GM19351 (cell line): ENCODE measurements around the gene ADCY3.
"Not testable (repeated sequence)": the region's sequence is repeated elsewhere in the genome, so short reads cannot be mapped to it uniquely, and the experiment has no call there.

Source experiments
- ATAC-seq: cut with Tn5 transposase; IDR thresholded peaks from one replicate; pipeline ENCODE4 v1.9.1; 2021; ENCODE audit warnings: mild to moderate bottlenecking, moderate library complexity; ENCODE audit not compliant: unreplicated experiment

The ADCY3 gene

DNA sequence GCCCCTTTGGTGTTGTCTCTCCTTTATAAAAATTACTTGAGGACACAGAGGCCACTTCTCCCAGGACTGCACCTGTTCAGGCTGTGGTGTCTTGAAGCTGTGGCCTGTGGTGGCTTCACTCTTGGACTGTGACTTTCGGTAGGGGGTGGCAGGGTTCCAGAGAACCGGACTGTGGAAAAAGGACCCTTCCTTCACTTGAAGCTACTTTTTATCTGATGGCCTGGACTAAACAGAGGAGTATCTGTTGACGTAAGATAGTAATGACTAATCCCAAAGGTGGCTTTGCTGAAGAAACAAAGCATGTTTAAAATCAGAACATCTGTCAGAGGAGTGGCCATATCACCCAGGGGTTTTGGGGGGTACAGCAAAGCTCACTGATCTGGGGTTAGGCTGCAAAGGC, 66.0 kb downstream of the ADCY3 start:
- ATAC-seq: no peak

DNA sequence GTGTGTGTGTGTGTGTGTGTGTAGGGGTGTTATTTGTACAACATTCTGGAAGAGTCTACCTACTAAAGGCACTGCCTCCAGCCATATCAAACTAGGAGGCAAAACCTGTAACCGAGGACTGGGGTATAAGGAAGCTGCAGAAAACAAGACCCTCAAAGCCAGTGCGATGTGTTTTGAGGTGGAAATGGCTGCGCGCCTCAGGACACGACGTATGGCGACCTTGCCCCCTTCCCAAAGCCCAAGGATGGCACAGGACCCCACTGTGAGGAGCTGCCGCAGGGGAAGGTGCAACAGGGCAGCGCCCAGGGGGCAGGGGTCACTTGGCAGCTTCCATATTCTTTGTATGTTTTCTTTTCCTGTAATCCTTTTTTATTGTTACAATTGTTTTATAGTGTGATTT, 67.0 kb downstream of the ADCY3 start:
- no peak for ATAC-seq

DNA sequence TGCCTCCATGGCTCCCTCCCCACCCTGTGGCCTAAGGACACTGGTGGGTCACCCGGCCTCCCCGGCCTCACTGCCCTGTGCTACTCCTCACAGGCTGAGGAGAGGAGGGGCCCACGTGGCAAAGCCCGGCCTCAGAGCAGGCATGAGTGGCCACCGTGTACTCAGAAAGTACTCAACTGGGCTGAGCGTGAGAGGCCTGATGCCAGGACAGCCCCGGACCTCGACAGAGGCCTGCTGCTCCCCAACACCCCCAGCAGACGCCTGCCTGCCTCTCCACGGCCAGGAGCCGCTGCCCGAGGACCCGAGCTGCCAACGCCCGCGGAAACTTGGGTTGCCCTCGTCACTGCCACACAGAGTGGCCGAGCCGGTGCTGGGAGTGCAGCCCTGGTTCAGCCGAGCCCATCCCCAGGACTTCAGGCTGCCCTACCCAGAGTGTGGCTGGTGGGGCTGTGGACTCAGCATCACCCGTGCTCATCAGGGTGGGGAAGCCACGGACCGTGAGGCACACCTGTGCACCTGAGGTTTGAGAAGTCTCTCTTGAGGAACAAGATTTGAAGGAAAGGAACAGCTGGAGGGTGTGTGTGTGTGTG, 67.5 kb downstream of the ADCY3 start:
- no peak for ATAC-seq

DNA sequence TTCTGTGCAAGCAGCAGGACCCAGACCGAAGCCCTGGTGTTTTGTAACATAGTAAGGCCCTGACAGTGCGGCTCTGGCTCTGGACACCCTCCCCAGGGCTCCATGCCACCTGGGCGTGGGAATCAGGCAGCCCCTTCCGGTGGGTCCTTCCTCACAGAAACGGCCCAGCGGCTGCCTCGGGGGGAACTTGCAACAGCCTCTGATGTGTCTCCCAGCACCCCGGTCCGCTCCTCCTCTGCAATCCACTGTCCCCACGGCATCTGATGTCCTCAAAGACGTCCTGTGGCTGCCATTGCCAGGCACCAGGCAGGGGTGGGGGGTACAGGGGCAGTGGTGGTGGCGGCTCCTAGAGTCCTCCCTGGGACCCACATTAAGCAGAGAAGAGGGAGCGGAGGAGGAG, 68.0 kb downstream of the ADCY3 start:
- ATAC-seq: no peak

DNA sequence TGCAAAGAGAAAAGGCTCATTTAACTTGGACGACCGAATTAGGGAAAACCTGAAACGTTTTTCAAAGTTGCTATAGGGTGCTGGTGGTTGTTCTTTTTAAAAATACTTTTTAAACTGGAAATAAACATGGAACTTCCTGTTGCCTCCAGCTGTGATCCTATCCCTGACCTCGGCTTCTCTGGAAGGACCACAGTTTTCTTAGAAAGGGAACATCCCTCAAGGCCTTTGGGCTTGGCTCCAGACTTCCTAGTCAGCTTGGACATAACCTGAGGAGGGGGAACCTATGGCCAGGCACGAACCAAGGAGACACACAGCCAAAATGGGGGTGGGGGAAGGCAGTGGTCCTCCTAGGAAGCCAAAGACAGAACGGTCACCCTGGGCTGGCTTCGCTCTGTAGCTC, 69.1 kb downstream of the ADCY3 start:
- no peak for ATAC-seq

DNA sequence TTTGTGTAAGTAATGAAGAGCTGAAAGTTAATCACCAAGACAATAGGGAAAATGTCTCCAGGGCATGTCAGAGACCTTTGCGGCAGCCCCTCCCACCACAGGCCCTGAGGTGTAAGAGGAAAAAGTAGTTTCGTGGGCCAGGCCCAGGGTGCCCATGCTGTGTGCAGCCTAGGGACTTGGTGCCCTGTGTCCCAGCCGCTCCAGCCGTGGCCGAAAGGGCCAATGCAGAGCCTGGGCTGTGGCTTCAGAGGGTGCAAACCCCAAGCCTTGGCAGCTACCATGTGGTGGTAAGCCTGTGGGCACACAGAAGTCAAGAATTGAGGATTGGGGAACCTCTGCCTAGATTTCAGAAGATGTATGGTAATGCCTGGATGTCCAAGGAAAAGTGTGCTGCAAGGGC, 74.3 kb downstream of the ADCY3 start:
- no peak for ATAC-seq

DNA sequence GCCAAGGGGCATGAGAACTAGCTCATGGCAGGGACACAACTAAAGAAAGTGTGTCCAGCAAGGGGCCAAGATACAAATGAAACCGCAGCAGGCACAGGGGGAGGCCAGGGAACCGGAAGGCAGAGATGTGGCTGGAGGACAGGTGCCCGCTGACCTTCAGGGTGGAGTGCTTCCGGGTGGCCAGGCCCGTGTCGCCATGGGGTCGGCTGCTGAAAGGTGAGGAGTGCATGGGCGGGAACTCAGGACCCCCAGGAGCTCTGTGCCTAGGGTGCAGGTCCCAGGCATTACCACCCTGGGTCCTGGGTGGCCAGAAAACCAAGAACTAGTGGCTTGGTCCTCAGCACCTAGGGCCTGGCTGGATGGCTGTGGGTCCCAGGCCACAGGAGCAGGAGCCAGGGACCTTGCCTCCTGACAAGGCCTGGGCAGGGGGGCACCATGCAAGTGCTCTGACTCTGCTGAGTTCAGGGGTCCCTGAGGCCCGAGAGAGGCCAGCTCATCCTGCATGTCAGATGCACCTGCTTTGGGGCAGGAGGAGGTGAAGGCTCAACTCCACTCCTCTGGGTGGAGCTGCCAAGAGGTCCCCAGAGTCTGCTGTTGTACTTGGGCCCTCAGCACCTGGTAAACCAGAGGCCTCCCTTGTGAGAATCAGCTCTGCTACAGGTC, 75.9 kb downstream of the ADCY3 start:
- no peak for ATAC-seq

DNA sequence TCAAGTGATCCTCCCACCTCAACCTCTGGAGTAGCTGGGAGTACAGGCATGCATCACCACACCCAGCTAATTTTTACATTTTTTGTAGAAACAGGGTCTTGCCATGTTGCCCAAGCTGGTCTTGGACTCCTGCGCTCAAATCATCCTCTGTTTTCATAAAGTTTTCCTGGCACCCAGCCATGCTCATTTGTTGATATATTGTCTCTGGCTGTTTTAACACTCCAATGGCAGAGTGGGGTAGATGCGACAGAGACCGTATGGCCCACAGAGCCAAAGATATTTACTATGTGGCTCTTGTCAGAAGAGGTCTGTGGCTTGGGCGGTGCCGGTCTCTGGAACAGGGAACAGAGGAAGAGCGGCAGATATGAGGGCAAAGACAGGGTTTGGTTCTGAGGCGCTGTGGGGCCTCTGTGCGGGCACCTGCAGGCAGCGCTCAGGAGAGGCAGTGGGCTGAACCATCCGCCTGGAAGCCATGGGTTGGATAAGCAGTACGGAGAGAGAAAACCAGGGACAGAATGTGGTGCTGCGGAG, 76.6 kb downstream of the ADCY3 start:
- ATAC-seq: no peak

DNA sequence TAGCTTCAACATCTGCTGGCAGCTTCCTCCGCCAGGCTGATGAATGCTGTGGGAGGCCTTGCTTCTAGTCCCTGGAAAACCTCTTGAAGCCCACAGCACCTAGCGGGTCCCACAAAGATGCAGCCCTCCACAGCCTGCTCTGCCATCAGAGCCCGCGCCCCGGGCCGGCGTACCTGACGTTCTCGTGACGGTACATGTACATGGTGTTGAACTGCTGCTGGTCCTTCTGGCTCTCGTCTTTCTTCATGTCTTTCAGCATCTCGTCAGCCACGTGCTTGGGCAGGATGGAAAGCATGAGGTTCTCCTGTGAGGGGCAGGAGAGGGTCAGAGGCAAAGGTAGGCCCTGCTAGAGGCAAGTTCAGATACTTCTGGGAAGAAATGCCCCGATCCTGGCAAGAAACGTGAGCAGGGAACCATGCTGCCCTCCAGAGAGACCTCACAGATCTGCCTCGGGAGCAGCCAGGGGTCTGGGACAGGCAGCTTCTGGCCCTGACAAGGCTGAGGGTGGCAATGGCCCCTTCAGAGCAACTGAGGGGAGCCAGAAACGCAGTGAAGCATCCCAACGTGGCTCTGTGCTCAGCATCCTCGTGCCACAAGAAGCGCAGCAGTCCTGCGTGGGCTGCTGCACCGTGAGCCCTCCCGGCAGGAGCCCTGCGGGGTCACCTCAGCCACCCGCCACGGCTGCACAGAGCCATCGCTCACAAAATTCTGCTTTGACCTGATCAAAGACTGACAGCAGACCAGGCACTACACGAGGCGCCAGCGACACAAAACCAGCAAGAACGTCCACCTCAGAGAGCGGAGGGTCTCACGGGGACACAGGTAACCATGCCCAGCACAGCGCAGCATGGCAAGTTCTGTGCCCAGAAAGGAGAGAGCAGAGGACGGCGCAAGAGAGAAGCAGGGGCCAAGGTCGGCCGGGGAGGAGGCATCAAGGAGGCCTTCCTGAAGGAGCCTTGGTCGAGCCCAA, 77.7 kb downstream of the ADCY3 start:
- no peak for ATAC-seq

DNA sequence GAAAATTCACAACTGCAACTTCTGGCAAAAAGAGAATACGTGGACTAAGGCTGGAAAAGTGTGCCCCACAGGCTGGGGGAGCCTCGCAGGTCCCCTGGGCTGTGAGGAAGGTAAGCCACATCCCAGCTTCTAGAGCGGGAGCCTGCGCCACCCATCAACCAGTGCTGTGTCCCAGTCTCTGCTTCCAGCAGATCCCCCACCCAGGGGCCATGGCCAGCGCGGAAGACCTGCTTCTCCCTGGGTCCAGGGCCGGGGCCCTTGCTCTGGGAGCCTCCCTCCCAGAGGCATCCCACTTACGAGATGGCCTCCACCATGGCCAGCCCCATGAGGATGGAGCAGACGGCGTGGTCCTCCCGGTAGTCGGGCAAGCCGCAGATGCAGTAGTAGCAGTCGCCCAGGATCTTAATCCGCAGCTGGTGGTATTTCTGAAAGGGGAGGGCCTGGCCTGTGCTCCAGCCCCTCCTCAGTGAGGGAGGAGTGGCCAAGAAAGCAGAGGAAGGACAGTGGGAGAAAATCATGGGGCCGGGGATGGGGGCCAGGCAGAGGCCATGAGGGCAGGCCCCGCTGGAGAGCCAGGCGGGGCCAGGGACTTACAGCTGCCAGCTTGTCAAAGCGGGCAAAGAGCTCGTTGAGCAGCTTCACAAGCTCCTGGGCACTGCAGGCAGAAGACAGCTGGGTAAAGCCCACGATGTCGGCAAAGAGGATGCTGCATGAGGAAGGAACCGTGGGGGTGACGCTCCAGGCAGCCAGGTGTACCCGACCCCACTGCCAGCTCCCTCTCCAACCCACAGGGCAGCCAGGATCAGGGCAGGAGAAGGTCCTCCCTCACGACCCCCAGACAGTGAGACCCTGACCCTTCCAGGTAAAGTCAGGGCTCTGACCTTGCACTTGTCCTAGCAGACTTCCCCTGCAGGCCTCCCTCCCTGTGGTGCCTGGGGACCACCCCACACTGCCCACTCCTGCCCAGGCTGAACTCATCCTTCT, 78.8 kb downstream of the ADCY3 start:
- ATAC-seq: no peak

DNA sequence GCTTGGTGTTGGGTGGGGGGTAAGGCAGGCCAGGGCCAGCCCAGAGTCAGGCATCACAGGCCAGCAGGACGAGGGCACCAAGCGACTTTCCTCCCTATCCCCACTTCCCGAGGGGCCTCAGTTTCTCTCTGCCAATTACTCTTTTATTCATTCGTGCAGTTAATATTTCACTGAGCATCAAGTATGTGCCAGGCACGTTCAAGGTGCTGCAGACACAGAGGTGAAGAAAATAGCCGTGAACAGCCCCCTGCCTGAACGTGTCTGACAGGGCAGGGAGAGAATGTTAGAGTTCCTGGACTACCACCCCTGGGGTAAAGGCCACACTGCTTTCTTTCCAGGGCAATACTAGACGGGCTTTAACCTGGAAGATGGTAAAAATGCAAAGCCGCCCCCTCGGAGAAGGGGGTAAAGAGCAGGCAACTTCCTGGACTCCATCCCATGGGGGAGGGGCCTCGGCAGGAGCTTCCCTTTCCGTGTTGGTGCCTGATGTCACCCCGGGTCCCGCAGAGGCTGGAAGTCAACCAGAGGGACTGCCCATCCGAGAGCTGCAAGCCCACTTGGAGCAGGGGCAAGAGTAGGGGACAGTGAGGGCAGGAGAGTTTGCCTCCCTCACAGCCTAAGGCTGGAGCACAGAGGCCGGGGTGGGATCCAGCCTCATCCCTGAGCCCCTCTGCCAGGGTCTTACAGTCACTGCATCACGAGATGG, 79.7 kb downstream of the ADCY3 start:
- ATAC-seq: no peak

DNA sequence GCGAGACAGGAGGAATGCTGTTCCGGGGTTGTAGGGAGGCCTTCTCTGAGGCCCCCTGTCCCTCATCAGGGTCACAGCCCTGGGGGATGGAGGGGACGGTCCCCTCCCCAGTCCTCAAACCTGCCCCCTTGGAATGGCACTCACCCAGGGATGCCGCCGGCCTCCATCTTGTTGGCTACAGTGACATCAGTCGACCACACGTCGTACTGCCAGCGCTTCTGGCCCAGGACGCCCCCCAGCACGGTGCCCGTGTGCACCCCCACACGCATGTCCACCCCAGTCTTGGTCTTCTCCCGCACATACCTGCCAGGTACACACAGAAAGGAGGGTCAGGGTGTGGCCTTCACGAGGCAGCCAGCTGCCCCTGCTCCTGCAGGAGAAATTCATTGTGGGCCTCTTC, 80.3 kb downstream of the ADCY3 start:
- no peak for ATAC-seq

DNA sequence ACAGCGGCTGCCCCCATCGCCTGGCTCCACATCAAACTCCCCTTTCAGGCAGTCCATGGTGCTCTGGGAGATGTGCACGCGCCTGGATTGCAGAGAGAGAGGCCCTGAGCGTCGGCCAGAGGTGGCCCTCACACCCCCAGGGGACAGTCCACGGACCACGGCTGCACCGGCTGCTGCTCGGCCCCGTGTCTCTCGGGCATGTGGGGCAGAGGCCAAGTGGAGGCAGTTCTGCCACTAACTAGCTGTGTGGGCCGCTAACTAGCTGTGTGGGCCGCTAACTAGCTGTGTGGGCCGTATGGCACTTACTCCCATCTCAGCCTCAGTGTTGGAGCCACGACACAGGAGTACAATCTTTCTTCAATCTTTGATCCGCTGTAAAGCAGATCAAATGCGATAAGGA, 81.5 kb downstream of the ADCY3 start:
- ATAC-seq: no peak

DNA sequence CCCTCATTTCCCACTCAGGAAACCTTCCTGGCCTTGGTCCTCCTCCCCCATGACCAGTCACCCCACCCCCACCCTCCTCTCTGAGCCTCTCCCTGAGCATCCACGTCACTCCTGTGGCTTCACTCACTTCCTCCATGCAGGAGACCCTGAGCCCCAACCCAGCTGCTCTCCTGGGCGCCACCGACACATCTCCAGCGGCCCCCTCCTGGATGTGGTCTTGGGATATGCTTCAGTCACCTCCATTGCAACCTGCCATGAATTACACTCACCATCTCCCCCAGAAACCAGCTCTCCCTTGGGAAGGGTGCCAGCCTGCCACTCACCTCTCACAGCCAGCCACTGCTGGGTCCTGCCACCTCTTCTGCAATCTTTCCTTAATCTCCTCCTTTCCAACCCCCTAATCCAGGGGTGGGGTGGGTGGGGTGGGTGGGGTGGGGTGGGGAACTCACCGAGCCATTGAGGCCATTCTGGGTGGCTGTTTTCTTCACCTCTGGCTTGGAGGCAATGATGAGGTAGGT, 82.0 kb downstream of the ADCY3 start:
- no peak for ATAC-seq

DNA sequence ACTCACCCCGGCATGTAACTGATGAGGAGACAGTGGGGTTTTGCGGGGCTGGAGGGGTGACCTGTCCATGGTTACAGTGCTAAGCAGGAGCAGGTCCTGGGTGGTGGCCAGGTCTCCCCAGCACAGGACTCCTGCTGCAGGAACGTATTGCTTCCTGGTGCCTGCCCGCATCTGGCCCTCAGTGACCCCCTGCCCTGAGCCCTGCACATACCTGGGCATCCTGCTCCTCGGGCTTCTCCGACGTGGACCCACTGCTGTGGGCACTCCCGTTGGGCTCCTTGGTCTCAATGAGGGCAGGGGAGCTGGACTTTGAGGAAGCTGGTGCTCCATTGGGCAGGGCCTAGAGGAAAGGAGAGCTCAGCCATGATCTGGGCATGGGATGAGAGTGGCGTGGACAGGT, 83.3 kb downstream of the ADCY3 start:
- no peak for ATAC-seq

DNA sequence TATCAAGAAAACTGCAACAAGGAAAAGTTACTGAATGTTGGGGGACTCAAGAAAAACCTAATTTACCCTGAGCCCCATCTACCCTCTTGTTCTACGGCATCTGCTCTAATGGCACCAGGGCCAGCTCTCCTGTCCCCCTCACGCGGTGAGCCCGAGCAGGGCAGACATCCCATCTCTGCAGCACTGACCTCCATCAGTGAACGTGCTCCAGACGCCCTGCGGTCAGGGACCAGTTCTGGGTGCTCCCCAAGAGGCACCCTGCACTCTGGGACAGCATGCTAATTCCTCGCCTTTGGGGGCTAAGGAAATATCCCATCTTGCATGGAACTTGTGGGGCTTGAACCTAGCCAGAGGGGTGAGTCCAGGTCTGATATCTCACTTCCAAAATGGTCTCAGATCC, 83.8 kb downstream of the ADCY3 start:
- no peak for ATAC-seq

DNA sequence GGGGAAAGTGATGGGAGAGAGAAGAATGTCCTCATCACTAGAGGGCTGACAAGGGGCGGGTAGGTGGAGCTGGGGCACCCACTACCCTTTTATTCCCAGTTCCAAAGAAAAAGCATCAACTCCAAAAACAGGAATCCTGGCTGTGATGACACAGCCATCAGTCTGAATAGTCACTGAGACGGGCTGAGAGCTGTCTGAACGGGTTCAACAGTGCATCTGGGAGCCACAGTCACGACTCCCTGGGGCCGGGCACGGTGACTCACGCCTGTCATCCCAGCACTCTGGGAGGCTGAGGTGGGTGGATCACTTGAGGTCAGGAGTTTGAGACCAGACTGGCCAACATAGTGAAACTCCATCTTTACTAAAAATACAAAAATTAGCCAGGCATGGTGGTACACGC, 84.6 kb downstream of the ADCY3 start:
- not testable (repeated sequence) for ATAC-seq

DNA sequence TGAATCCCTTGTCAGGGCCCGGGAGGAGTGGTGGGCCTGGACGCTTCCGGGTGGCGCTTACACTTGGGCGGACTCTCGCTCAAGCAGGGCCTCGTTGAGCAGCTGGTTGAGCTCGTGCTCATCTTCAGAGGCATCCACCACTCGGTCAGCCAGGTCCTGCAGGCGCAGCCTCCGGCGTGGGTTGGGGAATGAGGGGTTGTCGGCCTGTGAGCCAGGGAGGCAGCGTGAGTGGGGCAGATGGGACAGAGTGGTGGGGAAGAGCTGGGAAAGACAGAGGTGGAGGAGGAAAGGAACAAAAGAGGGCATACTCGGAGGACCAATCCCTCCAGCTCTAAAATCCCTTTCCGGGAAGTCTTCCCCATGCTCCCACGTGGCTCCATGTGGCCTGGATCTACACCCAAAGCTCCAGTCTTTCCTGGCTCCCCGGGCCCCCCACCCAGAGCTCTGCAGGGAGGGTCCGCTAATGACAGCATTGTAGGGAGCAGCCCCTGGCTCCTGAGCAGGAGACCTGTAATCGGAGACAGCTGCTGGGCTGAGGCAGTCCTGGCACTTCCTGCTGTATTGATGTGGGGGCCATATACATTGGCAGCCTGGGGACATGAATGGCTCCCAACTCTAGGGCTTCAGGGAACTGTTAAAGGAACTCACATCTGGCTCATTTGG, 85.2 kb downstream of the ADCY3 start:
- ATAC-seq: no peak
